HG03521 (cell line): Measurements from ENCODE around the gene CIBAR2.

Experiments
- ATAC-seq: cut with Tn5 transposase; IDR thresholded peaks from one replicate; pipeline ENCODE4 v1.9.1; 2021; ENCODE audit warnings: mild to moderate bottlenecking, moderate library complexity; ENCODE audit not compliant: unreplicated experiment

CIBAR2 gene

DNA sequence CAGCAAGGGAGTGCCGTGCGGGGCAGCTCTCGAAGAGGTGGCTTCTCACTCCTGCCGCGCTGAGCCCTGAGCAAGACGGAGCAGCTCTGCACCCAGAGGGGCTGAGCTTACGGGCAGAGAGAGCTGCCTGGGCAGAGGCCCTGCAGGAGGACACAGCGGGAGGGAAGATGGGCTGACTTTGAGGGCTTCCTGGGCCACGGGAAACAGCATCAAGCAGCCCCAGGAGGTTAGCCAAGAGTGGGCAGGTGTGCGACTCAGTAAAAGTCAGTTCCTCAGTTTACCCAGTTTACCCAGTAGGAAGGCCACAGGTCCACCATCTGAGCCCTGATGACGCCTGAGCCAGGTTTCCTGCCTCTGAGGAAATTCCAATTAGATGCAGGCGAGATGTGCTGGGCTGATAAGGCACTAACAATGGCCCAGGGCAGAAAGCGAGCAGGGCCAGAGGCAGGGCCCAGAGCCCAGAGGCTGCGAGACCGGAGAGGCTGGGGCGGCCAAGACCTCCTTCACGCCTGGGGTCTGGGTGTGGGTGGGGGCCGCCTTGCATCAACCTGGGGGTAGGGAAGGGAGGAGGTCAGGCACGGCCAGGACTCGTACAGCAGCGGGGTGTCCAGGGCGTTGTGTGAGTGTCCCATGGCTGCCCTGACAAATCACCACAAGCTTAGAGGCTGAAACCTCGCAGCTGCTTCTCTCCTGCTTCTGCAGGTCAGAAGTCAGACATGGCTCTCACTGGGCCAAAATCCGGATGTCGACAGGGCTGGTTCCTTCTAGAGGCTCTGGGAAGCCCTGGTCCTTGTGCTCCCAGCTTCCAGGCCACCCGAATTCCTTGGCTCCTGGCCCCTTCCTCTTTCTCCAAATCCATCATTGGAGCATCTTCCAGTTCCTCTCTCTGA lies 32.0 kb upstream of the CIBAR2 start:
- ATAC-seq, result no peak

DNA sequence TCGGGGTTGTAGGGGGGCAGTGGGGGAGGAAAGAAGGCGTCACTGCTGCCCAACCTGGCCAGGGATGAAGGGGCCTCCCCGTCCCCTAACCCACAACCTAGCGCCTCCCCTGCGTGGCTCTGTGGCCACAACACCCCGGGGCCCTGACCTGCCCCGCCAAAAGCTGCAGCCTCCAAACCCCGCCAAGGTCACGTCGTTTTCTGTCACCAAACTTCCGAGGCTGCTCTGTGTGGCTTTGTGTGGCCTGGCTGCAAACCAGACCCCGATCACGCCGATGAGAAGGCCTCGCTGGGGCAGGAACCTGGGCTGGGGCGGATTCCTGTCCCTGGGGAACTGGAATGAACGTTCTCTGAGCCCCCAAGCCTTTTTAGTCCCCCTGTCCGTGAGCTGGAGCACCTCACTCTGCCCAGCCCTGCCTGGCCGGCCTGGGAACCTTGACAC lies 30.5 kb upstream of the CIBAR2 start:
- no peak for ATAC-seq

DNA sequence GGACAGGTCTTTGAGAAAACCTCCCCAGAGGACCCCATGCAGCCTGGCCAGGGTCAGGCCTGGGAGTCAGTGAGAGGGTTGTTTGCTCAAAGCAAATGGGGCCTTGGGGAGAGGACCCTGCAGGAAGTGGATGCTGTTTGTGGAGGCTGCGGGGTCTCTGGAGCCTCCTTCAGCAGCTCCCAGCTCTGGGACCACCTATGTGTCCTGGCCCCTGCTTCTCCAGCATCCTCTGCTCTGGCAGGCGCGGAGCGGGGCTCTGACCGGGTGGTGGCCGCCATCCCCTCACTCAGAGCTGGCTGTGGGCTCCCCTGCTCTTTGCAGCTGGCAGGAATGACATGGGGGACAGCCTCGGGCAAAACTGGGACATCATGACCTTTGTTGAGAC lies 29.8 kb upstream of the CIBAR2 start:
- no peak for ATAC-seq

- ATAC-seq, result no peak
Observed at GRCh38 chr16:85141491-85142128, 29.3 kb upstream of the CIBAR2 start.

DNA sequence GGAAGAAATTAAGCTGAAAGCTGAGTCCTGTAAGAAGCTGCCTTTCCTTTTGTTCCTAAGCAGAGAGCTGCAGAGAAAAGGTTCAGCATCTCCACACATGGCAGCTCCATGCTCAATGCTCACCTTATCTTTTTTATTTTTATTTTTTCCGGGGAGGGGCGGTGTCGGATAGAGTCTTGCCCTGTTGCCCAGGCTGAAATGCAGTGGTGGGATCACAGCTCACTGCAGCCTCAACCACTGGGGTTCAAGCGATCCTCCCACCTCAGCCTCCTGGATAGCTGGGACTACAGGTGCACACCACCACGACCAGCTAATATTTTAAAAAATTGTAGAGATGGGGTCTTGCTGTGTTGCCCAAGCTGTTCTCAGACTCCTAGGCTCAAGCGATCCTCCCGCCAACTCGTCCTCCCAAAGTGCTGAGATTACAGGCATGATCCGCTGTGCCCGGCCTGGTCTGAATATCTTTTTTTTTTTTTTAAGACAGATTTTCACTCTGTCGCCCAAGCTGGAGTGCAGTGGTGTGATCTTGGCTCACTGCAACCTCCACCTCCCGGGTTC lies 28.3 kb upstream of the CIBAR2 start:
- ATAC-seq, result no peak

DNA sequence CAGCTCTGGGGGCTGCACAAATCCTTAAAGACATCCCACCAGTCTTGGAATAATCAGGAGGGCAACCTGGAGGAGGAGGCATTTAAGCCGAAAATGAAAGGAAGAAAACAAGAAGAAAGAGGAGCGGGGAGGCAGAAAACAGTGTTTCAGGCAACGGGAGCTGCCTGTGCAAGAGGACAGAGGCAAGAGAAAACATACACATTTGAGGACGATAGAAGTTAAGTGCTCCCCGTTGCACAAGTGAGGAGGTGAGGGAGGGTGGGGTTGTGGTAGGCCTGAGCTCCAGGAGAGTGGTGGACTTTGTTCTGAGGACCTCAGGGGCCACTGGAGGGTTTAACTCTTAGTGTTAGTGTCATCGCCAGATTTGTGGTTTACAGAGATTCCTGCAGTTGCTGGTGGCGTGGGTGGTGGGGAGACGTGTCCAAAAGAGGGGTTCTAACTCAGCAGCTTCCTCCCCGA lies 27.6 kb upstream of the CIBAR2 start:
- ATAC-seq, result no peak

- no peak for ATAC-seq
Observed at GRCh38 chr16:85138825-85139627, 26.8 kb upstream of the CIBAR2 start.

DNA sequence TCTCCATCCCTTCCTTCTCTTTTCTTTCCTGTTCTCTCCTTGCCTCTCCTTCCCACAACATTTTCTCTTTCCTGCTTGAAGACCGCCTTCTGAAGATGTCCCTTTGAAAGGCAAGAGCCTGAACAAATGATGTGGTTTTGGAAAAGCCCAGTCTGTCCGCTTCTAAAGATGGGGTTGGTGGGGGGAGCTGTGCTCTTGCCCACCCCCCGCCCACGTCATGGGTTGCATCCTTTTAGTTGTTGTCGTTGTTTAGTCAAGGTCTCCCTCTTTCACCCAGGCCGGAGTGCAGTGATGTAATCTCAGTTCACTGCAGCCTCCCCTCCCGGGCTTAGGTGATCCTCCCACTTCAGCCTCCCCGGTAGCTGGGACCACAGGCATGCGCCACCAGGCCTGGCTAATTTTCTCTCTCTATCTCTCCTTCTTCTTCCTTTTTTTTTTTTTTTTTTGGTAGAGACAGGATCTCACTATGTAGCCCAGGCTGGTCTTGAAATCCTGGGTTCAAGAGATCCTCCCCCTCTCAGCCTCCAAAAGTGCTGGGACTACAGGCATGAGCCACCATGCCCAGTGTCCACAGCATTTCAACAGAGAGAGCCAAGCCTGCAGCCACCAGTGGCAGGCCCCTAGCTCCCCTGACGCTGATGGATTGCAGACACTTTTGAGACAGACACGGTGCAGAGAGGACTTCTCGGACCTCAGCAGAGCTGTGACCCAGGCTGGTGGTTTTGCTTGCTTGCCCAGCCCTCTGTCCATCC lies 26.0 kb upstream of the CIBAR2 start:
- ATAC-seq, result no peak

DNA sequence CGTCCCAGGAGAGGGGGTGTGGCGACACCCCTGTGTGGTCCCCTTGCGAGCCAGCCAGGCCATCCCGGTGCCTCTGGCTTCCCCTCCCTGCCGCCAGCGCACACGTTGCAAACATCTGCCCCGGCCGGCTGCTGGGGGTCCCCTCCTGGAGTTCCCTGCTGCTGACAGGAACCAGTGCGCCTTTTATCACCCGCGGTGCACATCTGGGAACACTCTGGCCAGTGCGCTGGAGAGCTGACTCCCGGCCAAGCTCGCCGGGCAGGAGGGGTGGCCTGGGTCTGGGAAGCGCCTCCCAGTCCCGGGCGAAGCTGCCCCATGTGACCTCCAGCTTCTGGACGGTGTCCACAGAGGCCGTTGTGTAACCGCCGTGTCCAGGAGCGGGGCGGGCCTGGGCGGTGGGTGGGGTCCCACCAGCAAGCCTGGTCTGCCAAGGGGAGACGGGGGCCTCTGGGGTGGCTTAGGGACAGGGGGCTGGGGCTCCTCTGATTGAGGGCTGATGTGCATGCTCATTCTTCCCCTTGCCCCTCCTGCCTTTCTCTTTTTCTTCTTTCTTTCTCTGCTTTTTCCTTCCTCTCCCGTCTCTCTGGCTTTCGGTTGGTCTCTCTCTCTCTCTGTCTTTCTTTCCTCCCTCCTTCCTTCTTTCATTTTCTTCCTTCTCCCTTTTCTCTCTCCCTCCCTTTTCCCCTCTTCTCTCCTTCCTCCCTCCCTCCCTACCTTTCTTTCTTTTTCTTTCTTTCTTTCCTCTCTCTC lies 25.2 kb upstream of the CIBAR2 start:
- no peak for ATAC-seq

DNA sequence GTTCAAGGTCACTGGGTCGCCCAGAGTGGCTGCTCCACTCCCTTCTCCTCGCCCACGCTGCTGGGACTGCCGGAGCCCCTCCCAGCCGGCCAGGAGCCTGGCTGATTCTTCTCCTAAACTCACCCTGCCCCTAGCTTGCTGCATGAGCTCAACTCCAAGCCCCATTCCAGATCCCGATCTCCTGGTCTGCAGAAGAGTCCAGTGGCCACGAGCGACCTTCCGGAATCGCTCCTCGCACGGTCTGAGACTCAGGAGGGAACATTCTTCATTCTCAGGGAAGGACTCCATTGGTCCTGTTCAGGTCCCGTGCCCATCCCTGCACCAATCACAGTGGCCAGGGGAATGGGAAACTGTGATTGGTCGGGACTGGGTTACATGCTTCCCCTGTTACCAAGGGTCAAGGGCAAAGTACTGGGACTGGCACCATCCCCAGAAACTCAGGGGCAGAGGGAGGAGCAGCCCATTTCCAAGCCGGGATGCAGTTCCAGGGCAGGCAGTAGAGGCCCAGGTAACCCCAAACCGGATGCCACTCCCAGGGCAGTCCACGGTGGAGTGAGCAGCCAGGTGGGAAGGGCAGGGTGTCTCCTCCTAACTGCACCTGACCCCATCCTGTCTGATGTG lies 24.5 kb upstream of the CIBAR2 start:
- no peak for ATAC-seq

GRCh38 chr16:85136213-85136701 lies 24.0 kb upstream of the CIBAR2 start:
- ATAC-seq, result no peak

GRCh38 chr16:85134789-85135142 lies 22.5 kb upstream of the CIBAR2 start:
- ATAC-seq, result no peak

GRCh38 chr16:85134076-85134788 lies 22.0 kb upstream of the CIBAR2 start:
- no peak for ATAC-seq

DNA sequence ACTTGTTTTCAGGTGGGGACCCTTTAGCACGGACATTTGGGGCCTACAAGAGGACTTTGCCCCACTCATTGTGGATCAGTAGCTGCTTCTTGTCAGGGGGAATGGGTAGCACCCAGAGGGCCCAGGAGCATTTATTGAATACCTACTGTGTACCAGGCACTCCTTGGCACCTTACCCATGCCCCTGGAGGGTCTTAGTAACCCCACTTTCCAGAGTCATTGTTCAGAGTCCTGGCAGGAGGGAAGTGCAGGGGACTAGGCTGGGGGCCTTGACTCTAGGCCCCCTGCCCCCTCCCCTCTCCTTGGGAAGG lies 21.0 kb upstream of the CIBAR2 start:
- ATAC-seq, result no peak

DNA sequence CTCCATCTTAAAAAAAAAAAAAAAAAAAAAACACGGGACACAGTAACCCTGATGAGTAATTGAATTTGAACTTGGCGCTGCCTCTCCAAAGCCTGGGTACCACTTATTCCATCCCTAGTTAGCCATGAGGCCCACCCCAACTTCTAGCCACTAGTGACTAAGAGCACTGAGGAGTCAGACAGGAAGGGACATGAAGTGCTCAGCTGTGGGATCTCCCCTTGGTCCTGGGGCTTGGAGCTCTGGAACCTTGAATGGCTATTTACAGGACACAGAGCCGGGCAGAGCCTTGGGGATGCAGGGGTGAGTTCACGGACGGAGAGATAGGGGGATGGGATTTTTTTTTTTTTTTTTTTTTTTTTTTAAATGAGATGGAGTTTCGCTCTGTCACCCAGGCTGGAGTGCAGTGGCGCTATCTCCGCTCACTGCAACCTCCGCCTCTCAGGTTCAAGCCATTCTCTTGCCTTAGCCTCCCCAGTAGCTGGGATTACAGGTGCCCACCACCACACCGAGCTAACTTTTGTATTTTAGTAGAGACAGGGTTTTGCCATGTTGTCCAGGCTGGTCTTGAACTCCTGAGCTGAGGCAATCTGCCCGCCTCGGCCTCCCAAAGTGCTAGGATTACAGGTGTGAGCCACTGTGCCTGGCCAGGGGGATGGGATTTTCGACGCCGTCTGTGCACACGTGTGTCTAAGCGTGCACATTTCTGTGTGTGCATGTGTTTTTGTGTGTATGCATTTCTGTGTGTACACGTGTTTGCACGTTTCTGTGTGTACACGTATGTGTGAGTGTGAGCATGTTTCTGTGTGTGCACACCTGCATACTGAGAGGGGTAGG lies 20.4 kb upstream of the CIBAR2 start:
- ATAC-seq, result no peak

- ATAC-seq, result no peak
Observed at GRCh38 chr16:85130705-85131028, 18.4 kb upstream of the CIBAR2 start.

DNA sequence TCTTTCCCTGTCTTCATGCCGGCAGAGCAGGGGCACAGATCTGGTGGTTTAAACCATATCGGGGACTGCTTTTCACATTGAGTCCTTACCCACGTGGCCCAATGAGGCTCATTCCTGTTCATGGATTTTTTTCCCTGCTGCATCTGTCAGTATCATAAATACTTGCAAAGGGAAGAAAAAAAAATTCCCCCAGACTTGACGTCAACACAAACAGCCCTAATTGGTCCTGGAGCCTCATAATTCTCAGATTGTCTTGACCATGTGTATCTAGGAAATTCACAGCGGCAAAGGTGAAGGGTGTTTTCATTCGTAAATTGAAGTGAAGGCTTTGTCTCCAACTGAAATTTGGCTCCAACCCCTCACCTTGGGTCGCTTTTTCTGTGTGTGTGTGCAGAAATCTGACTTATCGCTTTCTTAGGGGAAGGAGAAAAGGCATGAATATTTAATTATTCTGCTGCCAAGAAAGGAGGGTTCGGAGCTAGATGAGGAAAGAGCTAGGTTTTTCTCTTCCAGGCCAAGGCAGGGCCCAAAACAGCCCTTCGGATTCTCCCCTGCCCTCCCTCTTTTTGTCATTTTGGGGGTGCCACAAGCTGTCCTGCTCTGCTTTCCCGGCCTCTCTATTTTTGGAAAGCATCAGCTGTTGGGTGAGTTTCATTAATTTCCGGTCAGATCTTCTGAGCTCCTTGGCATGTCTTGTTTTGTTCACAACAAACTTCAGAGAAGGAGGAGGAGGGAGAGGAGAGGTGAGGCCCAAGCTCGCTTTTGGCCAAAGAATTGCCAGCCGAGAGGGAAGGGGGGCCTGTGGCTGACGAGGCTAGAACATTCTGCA lies 17.8 kb upstream of the CIBAR2 start:
- ATAC-seq, result no peak
